Measurements from ENCODE around the gene ZG16.
"Not testable (repeated sequence)": the region's sequence is repeated elsewhere in the genome, so short reads cannot be mapped to it uniquely, and the experiment has no call there.

Gene ZG16

GRCh38 chr16:29747947-29748759, 29.9 kb upstream of the ZG16 start:
- no peak for DNase-seq

DNA sequence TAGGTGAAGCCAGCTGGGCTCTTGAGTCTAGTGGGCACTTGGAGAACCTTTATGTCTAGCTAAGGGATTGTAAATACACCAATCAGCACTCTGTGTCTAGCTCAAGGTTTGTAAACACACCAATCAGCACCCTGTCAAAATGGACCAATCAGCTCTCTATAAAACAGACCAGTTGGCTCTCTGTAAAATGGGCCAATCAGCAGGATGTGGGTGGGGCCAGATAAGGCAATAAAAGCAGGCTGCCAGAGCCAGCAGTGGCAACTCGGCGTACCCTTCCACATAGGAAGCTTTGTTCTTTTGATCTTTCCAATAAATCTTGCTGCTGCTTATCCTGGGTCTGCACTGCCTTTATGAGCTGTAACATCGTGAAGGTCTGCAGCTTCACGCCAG, 29.3 kb upstream of the ZG16 start:
- DNase-seq, result not testable (repeated sequence)

DNA sequence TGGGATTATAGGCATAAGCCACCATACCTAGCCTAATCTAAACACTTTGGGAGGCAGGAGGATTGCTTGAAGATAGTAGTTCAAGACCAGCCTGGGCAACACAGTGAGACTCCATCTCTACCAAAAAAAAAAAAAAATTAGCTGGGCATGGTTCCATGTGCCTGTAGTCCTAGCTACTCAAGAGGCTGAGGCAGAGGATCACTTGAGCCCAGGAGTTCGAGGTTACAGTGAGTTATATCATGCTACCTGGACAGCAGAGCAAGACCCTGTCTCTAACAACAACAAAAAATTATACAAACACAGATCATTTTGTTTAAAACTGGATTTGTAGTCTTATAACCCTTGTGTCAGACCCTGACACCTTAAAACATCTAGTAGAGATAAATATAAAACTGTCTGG, 24.5 kb upstream of the ZG16 start:
- DNase-seq, result no peak

DNA sequence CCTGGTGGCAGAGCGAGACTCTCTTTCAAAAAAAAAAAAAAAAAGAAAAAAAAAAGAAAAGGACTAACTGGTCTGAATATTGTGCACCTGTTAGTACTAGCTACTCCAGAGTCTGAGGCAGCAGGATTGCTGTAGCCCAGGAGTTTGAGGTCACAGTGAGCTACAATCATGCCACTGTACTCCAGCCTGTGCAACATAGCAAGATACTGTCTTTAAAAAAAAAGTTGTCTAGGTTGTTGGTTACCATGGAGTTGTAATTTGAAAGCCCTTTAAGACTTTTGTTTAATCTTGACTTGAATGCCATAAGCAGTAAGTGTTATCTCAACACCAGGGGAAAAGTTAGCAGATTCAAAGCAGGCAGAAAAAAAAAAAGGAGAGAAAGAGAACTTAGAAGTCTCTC, 21.4 kb upstream of the ZG16 start:
- DNase-seq, result no peak

GRCh38 chr16:29757086-29757485, 21.0 kb upstream of the ZG16 start:
- DNase-seq, result not testable (repeated sequence)

DNA sequence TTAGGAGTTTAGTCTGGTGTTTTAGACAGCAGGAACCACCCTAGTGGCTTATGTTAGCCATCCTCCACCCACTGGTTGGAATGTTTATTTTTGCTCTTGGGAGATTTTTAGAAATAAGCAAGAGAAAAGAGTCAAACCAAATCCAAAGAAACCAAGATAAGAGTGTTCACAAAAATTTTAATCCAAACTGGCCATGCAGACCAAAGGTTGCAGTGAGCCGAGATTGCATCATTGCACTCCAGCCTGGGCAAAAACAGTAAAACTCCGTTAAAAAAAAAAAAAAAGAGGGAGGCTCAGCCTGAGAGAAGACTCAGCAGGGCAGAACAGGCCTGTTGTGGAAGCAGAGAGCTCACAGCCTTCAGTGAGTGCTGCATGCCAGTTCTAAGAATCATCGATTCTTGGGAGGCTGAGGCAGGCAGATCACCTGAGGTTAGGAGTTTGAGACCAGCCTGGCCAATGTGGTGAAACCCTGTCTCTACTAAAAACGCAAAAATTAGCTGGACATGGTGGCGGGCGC, 20.0 kb upstream of the ZG16 start:
- no peak for DNase-seq

DNA sequence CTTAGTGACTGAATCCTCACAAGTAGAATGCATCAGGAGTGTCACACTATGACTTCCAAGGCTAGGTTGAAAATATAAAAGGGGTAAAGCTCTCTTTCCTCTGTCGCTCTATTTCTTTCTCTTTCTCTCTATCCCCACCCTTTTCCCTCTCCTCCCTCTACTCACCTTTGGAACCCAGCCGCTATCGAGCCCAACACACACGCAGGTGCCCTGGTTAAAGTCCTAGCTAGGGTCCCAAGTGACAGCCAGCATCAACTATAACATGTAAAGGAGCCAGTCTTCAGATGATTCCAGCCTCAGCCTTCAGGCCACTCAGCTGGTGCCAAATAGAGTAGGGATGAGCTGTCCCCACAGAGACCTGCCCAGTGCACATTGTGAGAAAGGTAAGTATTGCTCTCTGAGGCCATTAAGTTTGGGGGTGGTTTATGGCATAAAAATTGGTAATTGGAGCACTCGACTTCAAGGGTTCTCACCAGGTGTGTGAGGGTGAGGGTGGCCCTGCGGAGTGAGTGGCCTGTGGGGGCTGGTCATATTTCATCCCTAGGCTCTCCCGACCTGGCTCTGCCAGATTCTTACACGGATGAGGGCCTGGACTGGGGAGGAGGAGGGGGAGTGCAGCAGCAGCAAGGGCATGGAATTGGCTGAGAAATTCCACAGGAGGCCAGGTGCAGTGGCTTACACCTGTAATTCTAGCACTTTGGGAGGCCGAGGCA, 17.3 kb upstream of the ZG16 start:
- no peak for DNase-seq

DNA sequence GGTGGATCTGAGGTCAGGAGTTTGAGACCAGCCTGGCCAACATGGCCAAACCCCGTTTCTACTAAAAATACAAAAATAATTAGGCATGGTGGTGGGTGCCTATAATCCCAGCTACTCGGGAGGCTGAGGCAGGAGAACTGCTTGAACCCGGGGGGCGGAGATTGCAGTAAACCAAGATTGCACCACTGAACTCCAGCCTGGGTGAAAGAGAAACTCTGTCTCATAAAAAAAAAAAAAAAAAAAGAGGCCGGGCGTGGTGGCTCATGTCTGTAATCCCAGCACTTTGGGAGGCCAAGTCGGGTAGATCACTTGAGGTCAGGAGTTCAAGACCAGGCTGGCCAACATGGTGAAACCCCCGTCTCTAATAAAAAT, 16.8 kb upstream of the ZG16 start:
- DNase-seq, result not testable (repeated sequence)

DNA sequence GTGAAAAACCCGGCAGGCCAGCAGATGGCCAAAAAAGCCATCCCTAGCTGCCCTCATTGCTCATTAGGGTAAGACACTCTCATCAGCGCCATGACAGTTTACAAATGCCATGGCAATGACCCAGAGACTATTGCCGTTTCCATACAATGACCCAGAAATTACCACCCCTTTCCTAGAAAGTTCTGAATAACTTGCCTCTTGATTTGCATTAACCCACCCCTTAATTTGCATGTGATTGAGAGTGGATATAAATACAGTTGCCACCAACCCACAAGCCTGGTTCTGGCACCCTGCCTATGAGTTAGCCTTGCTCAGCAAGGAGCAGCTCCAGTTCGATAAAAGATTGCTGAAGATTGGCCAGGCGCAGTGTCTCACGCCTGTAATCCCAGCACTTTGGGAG, 16.2 kb upstream of the ZG16 start:
- no peak for DNase-seq

GRCh38 chr16:29763326-29763725, 14.7 kb upstream of the ZG16 start:
- DNase-seq, result no peak

- DNase-seq, result no peak
Observed at GRCh38 chr16:29765167-29766032, 12.7 kb upstream of the ZG16 start.

- DNase-seq, result no peak
Observed at GRCh38 chr16:29766571-29766970, 11.5 kb upstream of the ZG16 start.

GRCh38 chr16:29767062-29767461, 11.0 kb upstream of the ZG16 start:
- no peak for DNase-seq

DNA sequence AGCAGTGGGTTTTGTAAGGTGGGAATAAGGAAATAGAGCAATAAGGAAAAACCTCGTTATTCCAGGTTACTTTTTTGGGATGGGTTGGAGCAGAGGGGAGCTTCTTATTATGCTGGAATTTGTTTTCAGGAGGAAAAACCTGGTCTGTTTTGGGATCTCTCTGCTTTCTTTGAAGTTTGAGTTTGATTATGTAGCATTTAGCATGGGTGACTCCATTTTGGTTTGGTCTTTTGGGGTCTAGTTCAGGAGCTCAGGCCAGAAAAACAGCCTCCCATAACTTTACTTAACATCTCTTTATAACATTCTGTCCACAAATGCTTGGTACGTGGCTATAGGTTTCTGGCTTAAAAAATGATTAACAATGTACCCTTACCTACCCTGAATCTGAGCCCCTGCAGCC, 8.5 kb upstream of the ZG16 start:
- no peak for DNase-seq

DNA sequence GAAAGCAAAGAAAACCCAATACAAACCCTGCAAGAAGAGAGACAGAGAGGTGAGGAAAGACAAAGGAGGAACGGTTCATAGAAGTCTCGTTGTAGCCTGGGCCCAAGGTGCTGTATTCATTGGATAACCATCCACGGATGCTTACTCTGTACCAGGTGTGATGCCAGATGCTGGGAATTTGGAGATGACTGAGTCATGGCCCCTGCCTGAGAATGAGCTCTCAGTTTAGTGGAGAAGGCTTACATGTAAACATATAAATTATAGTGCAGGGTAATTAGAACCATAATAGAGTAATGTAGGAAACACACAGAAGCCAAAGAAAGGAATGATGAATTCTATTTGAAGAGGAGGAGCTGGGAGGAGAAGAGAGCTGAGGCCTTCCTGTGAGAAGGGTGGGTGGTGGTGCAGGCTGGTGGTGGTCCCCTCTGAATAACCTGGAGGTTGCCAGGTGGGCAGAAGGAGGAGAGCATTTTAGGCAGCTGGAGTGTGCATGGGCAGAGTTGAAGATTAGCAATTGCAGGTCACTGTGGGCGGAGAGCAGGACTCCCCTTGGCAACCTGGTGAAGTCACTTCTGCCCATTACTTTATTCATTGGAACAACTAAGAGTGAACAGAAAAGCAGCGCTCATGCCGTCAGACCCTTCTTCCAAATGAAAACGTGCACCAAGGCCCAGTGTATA, 7.7 kb upstream of the ZG16 start:
- DNase-seq, result no peak

GRCh38 chr16:29772330-29772729, 5.7 kb upstream of the ZG16 start:
- not testable (repeated sequence) for DNase-seq

DNA sequence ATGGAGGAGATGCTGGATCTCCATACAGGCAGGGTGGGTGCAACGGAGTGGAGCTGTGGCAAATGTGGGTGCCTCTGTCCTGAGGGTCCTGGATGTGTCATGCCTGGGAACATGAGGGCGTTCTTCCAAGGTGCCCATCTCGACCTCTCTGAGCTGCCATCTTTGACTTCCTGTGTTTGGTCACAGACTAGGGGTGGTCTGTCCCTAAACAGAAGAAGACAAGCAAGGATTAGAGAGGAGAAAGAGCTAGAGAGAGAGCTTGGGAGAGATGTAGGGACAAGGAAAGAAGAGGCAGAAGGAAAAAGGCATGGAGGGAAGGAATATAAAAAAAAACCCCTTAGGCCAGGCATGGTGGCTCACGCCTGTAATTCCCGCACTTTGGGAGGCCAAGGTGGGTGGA, 3.3 kb upstream of the ZG16 start:
- no peak for DNase-seq

GRCh38 chr16:29775742-29776408, 2.2 kb upstream of the ZG16 start:
- DNase-seq, result no peak

DNA sequence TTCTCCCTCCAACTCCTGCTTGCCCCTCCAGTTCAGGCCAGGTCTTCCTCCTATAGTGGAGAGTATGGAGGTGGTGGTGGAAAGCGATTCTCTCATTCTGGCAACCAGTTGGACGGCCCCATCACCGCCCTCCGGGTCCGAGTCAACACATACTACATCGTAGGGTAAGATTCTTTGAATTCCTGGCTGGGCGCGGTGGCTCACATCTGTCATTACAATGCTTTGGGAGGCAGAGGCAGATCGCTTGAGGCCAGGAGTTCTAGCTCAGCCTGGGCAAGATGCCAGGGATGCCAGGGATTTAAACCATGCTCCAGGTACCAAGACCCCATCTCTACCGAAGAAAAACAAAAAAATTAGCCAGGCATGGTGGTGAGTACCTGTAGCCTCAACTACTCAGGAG, 1.4 kb downstream of the ZG16 start:
- no peak for DNase-seq

DNA sequence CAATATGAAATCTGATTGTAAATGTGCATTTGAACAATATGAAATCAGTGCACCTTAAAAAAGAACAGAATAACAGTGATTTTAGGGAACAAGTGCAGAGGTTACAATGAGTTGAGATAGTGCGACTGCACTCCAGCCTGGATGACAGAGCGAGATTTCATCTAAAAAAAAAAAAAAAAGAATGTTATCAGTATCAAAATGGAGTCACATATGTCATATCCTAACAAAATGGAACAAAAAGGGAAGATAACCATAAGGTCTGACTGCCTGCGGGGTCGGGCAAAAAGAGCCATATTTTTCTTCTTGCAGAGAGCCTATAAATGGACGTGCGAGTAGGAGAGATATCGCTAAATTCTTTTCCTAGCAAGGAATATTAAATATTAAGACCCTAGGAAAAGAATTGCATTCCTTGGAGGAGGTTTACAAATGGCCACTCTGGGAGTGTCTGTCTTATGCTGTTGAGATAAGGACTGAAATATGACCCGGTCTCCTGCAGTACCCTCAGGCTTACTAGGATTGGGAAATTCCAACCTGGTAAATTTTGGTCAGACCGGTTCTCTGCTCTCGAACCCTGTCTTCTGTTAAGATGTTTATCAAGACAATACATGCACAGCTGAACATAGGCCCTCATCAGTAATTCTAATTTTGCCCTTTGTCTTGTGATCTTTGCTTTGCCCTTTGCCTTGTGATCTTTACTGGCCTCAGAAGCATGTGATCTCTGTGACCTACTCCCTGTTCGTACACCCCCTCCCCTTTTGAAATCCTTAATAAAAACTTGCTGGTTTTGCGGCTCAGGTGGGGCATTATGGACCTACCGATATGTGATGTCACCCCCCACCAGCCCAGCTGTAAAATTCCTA, 5.3 kb downstream of the ZG16 start:
- not testable (repeated sequence) for DNase-seq
